Measurements from ENCODE around the gene VDAC1. TPM values are rescaled to one million over a fixed set of nuclear protein-coding genes. Genes with fewer than 3 reads are reported as not detected.

VDAC1 gene
- total RNA-seq, 2 experiments from 2014 or later, result 157 to 247 TPM

- Histone ChIP-seq H3K4me1 (ENCODE audit: insufficient read depth, low read length, poor library complexity, severe bottlenecking) (peaks cover 31% of the 10 kb centered on the region), H3K27ac (ENCODE audit: low read depth, low read length, poor library complexity, severe bottlenecking) (peak overlapping the region; percentile 5), H3K4me3 (ENCODE audit: low read depth, low read length, poor library complexity, severe bottlenecking) (peak overlapping the region; percentile 86), H3K9me3 (ENCODE audit: low read length) (no peaks in the 10 kb centered on the region), H4K20me1 (ENCODE audit: insufficient read depth, low read length) (no peaks in the 10 kb centered on the region), H3K9me2 (ENCODE audit: insufficient read depth, low read length) (no peaks in the 10 kb centered on the region), H2AFZ (ENCODE audit: low read length) (no peak overlapping the region), H3K79me2 (ENCODE audit: insufficient read depth, low read depth, low read length) (peaks cover 31% of the 10 kb centered on the region; the same call in 1 of the 2 replicates), H3K36me3 (ENCODE audit: insufficient read depth, low read length) (peaks cover 40% of the 10 kb centered on the region), H3K4me2 (ENCODE audit: low read length) (peak overlapping the region; percentile 95)
- TF ChIP-seq CTCF (conservative IDR thresholded peaks at IDR 0.05; ENCODE audit: low read length) (no peak), EZH2phosphoT487 (IDR thresholded peaks at IDR 0.05; ENCODE audit: borderline replicate concordance, low read depth, low read length) (no peak)
- intact Hi-C loops (cut with micrococcal nuclease; ENCODE audit: unreplicated experiment), result no loop called here
- CTCF ChIA-PET (ENCODE audit: unreplicated experiment), result interaction anchor here (0.5 to 1.0 kb wide), 2 partner anchors 23 to 147 kb away, joined by 3 read pairs; no protein-coding TSS in a partner anchor
- peak; percentile 21 for DNase-seq (ENCODE audit: low spot score)
- POLR2A ChIA-PET, result interaction anchor here (0.6 to 2.0 kb wide), 12 partner anchors 9 to 255 kb away, joined by 3 to 16 read pairs (median 3); no protein-coding TSS in a partner anchor
- no TSS peak for BruUV-seq (replicated peaks)
These were observed 35.0 kb downstream of the VDAC1 start for GRCh38 chr5:133969654-133970324.

- ChIA-PET POLR2A (interaction anchor here (0.8 to 1.9 kb wide), 3 partner anchors 12 to 55 kb away, joined by 3 to 7 read pairs (median 3); no protein-coding TSS in a partner anchor), CTCF (ENCODE audit: unreplicated experiment) (no interaction called here)
- H3K4me2 ChIP-seq (ENCODE audit: low read length), result peak within 1 kb of the TSS; percentile 95
- intact Hi-C loops (cut with micrococcal nuclease; ENCODE audit: unreplicated experiment), result no loop called here
- BruUV-seq (replicated peaks), result no TSS peak
- peaks cover 40% of the 10 kb centered on the region; the same call in 1 of the 2 replicates for H3K79me2 ChIP-seq (ENCODE audit: insufficient read depth, low read depth, low read length)
- 0 out of 2 replicates have a peak, but pooled peaks have one; percentile 17 for TF ChIP-seq CTCF (conservative IDR thresholded peaks at IDR 0.05; ENCODE audit: low read length)
- TF ChIP-seq EZH2phosphoT487 (IDR thresholded peaks at IDR 0.05; ENCODE audit: borderline replicate concordance, low read depth, low read length), result no peak
- 0 out of 2 replicates have a peak, but pooled peaks cover 2% of the 10 kb centered on the region for H3K9me3 ChIP-seq (ENCODE audit: low read length)
- 0 out of 2 replicates have a peak, but pooled peaks cover 2% of the 10 kb centered on the region for H4K20me1 ChIP-seq (ENCODE audit: insufficient read depth, low read length)
- peak; percentile 96 for DNase-seq (ENCODE audit: low spot score)
- peaks cover 31% of the 10 kb centered on the region for H3K4me1 ChIP-seq (ENCODE audit: insufficient read depth, low read length, poor library complexity, severe bottlenecking)
- H3K4me3 ChIP-seq (ENCODE audit: low read depth, low read length, poor library complexity, severe bottlenecking), result peak within 1 kb of the TSS; percentile 86
- H3K36me3 ChIP-seq (ENCODE audit: insufficient read depth, low read length), result peaks cover 35% of the 10 kb centered on the region
- H3K9me2 ChIP-seq (ENCODE audit: insufficient read depth, low read length), result no peaks in the 10 kb centered on the region
- H3K27ac ChIP-seq (ENCODE audit: low read depth, low read length, poor library complexity, severe bottlenecking), result peak within 1 kb of the TSS; percentile 44
- H2AFZ ChIP-seq (ENCODE audit: low read length), result peak within 1 kb of the TSS; percentile 40; the same call in 1 of the 2 replicates
These were observed 36.4 kb downstream of the VDAC1 start, which contains the start of gene C5orf15 for GRCh38 chr5:133968204-133968980. TSS of gene C5orf15 (minus strand) at chr5:133968625. CDS start at chr5:133968584, 41 bp downstream.

Data from OCI-LY7 (cell line).